GM23248 (cell line): ENCODE data around the gene EPS8. TPM values are rescaled to one million over a fixed set of nuclear protein-coding genes. Genes with fewer than 3 reads are reported as not detected.

ENCODE experiments used
- DNase-seq: peaks from one replicate; pipeline ENCODE4 v3.0.0-alpha.2; 2015
- H2AFZ ChIP-seq: fragments of 200-600 bp; sonication (generic); 2 replicates; pipeline ENCODE4 v1.6.1; 2016; ENCODE audit warnings: antibody characterized with exemption
- H3F3A ChIP-seq: fragments of 200-600 bp; sonication (generic); 2 replicates; pipeline ENCODE4 v1.6.1; 2016; ENCODE audit warnings: mild to moderate bottlenecking, antibody characterized with exemption, mixed run types; ENCODE audit not compliant: insufficient read depth
- H3K27ac ChIP-seq: fragments of 200-600 bp; sonication (generic); 2 replicates; pipeline ENCODE4 v1.5.1; 2016; ENCODE audit warnings: mild to moderate bottlenecking
- H3K27me3 ChIP-seq: fragments of 200-600 bp; sonication (generic); replicated peaks from 2 replicates; pipeline ENCODE4 v1.6.1; 2016; ENCODE audit warnings: mild to moderate bottlenecking; ENCODE audit not compliant: insufficient read depth
- H3K36me3 ChIP-seq: fragments of 200-600 bp; sonication (generic); 2 replicates; pipeline ENCODE4 v1.6.1; 2016; ENCODE audit warnings: low read depth, mild to moderate bottlenecking
- H3K4me1 ChIP-seq: fragments of 200-600 bp; sonication (generic); 2 replicates; pipeline ENCODE4 v1.6.1; 2016; ENCODE audit warnings: mild to moderate bottlenecking; ENCODE audit not compliant: insufficient read depth
- H3K4me2 ChIP-seq: fragments of 200-600 bp; sonication (generic); one replicate; pipeline ENCODE4 v1.6.1; 2016; ENCODE audit warnings: mild to moderate bottlenecking; ENCODE audit not compliant: unreplicated experiment
- H3K4me3 ChIP-seq: fragments of 200-600 bp; sonication (generic); 2 replicates; pipeline ENCODE4 v1.5.1; 2016; ENCODE audit warnings: mild to moderate bottlenecking
- H3K79me2 ChIP-seq: fragments of 200-600 bp; sonication (generic); 2 replicates; pipeline ENCODE4 v1.6.1; 2016; ENCODE audit warnings: mild to moderate bottlenecking; ENCODE audit not compliant: insufficient read depth
- H3K9ac ChIP-seq: fragments of 200-600 bp; sonication (generic); 2 replicates; pipeline ENCODE4 v1.6.1; 2016; ENCODE audit warnings: mild to moderate bottlenecking
- H3K9me2 ChIP-seq: fragments of 200-600 bp; sonication (generic); 2 replicates; pipeline ENCODE4 v1.6.1; 2016; ENCODE audit warnings: mixed run types, mild to moderate bottlenecking, moderate library complexity; ENCODE audit not compliant: insufficient read depth
- H3K9me3 ChIP-seq: fragments of 200-600 bp; sonication (generic); one replicate; pipeline ENCODE4 v1.6.1; 2017; ENCODE audit warnings: low read depth
- H4K20me1 ChIP-seq: fragments of 200-600 bp; sonication (generic); 2 replicates; pipeline ENCODE4 v1.6.0; 2016; ENCODE audit not compliant: insufficient read depth
- EZH2 ChIP-seq: fragments of 200-600 bp; sonication (generic); IDR thresholded peaks from 2 replicates; pipeline ENCODE4 v1.6.1; 2018; ENCODE audit warnings: antibody characterized with exemption, mild to moderate bottlenecking; ENCODE audit not compliant: insufficient read depth, poor library complexity, severe bottlenecking
- EZH2phosphoT487 ChIP-seq: fragments of 200-600 bp; sonication (generic); IDR thresholded peaks from 2 replicates; pipeline ENCODE4 v1.6.1; 2018; ENCODE audit warnings: antibody characterized with exemption, moderate library complexity, mild to moderate bottlenecking, low read depth; ENCODE audit not compliant: insufficient read depth
- WGBS, 2 experiments: methylation state at CpG; one replicate each; pipeline ENCODE4 v1.1.6; 2015 to 2017; ENCODE audit warnings: low lambda C conversion rate in 2 of 2, low coverage in 1 of 2; ENCODE audit errors: missing lambda C conversion rate in 2 of 2; 5-methylcytosine and 5-hydroxymethylcytosine counted together
- in situ Hi-C: fragments of 300-500 bp; cut with MboI; formaldehyde crosslinking; loops from 2 replicates; pipeline ENCODE4 v1.15.0; 2020
- polyA plus RNA-seq: library from polyadenylated mRNA; unstranded; fragments of >200 nt; fragmentation: Nextera tagmentation; extraction: Ambion mirVana; gene quantifications from 2 replicates; pipeline ENCODE4 v1.2.1, GENCODE V29; 2016
- total RNA-seq: library from RNA; depleted of rRNA; stranded (reverse); fragments of >200 nt; shearing (Covaris generic); gene quantifications from 2 replicates; pipeline ENCODE4 v1.2.3, GENCODE V29; 2014; rRNA removed

Gene EPS8
- total RNA-seq (107 and 123 TPM in 2 replicates), polyA plus RNA-seq (100 and 103 TPM in 2 replicates)

DNA sequence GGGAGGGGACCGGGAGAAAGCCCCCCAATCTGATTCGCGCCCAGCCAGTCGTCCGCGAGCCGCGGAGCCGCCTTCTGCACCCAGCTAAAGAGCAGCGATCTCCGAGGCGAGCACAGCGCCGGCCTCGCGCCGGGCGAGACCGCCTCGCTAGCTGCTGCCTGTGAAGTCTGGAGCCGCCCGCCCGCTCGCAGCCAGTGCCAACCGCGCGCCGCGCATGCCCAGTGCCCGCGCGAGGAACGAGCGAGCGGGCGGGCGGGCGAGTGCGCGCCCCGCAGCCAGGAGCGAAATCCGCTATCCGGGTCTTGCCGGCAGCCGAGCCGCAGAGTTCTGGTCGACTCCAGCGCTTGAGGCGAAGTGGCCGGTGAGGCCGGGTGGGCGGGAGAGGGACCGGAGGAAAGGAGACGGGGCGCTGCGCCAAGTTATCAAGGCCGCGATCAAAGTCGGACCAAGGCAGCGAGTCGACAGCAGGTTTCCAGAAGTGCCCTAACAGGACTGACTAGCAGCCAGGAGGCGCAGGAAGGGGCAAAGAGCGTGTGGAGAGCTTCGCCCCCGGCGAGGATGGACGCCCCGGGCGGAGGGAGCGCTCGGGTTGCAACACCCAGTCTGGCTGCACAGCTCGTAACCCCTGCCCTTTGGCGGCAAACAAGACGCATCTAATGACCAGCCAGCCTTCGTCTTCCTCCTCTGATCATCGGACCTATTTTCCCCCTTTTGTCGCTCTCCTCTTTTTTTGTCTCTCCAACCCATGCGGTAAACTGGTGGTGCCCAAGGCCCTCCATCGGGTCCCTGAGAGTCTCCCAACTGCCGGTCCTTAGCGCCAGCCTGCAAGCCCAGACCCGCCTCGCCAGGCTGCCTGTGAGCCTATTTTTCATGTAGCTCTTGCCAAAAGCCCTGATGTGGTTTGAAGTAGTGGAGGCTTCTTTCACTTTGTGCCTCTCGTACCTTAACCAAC is at the start of gene EPS8:
TSS of gene EPS8 (minus strand) at position 169 of the 952 bp plus-strand sequence. CDS start 106,437 bp downstream, outside the sequence.
- Histone ChIP-seq H3F3A (peaks cover 23% of the 10 kb centered on the region), H3K4me3 (peak within 1 kb of the TSS; percentile 98), H3K9me2 (no peaks in the 10 kb centered on the region), H3K4me2 (peak within 1 kb of the TSS; percentile 95), H3K27ac (peak within 1 kb of the TSS; percentile 73), H3K27me3 (no peaks in the 10 kb centered on the region), H2AFZ (peak within 1 kb of the TSS; percentile 91), H3K9me3 (no peaks in the 10 kb centered on the region), H3K9ac (peak within 1 kb of the TSS; percentile 92), H4K20me1 (no peaks in the 10 kb centered on the region), H3K36me3 (0 out of 2 replicates have a peak, but pooled peaks cover 12% of the 10 kb centered on the region), H3K4me1 (peaks cover 23% of the 10 kb centered on the region), H3K79me2 (peaks cover 56% of the 10 kb centered on the region)
- DNase-seq = peak; percentile 95
- no peak for TF ChIP-seq EZH2phosphoT487
- no peak for TF ChIP-seq EZH2
- in situ Hi-C loops = no loop called here
- WGBS, 2 experiments = 1% methylated on average over 61 to 62 of the region's 85 CpGs

DNA sequence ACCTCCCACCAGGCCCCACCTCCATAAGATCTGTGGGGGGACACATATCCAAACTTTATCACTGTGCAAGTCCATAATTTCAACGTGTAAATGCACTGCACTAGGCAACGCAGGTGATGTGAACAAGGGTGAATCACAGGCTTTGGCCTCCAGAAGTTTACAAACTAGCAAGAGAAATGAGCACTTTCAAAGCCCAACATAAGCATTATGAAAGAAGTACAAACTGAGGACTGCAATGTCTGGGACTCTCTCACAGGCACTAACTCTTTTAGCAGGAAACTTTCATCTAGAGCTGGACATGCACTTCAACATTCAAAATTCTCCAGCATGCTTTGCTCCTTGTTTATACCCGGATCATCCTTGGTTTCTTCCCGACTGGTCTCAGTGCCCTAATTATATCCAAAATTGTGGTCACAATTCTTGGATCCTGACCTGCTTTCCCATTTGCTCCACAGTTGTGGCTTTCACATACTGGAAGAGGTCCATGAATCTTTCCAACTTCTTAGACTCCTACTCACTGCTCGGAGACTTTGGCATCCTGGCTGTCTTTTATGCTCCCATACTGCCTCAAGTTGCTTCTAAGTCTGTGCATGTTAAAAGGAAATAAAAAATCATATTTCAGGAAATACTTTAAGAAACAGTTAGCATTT is 48.1 kb upstream of the EPS8 start:
- WGBS, 2 experiments = 23 to 24% methylated on average over 5 of the region's 5 CpGs
- H3F3A ChIP-seq = peaks cover 24% of the 10 kb centered on the region
- no peaks in the 10 kb centered on the region for H4K20me1 ChIP-seq
- H2AFZ ChIP-seq = peak overlapping the region; percentile 68
- H3K4me3 ChIP-seq = peak overlapping the region; percentile 17; the same call in 1 of the 2 replicates
- no peaks in the 10 kb centered on the region for H3K79me2 ChIP-seq
- peak overlapping the region; percentile 74 for H3K27ac ChIP-seq
- peak; percentile 77 for DNase-seq
- no peaks in the 10 kb centered on the region for H3K9me3 ChIP-seq
- TF ChIP-seq EZH2phosphoT487 (no peak), EZH2 (no peak)
- no peaks in the 10 kb centered on the region for H3K9me2 ChIP-seq
- H3K4me1 ChIP-seq = peaks cover 34% of the 10 kb centered on the region
- H3K27me3 ChIP-seq = no peaks in the 10 kb centered on the region
- H3K36me3 ChIP-seq = no peaks in the 10 kb centered on the region
- H3K4me2 ChIP-seq = peak overlapping the region; percentile 55
- peak overlapping the region; percentile 52 for H3K9ac ChIP-seq
- in situ Hi-C loops = no loop called here

- no peaks in the 10 kb centered on the region for H3K27me3 ChIP-seq
Measured at GRCh38 chr12:15834575-15834974, 45.4 kb upstream of the EPS8 start.

DNA sequence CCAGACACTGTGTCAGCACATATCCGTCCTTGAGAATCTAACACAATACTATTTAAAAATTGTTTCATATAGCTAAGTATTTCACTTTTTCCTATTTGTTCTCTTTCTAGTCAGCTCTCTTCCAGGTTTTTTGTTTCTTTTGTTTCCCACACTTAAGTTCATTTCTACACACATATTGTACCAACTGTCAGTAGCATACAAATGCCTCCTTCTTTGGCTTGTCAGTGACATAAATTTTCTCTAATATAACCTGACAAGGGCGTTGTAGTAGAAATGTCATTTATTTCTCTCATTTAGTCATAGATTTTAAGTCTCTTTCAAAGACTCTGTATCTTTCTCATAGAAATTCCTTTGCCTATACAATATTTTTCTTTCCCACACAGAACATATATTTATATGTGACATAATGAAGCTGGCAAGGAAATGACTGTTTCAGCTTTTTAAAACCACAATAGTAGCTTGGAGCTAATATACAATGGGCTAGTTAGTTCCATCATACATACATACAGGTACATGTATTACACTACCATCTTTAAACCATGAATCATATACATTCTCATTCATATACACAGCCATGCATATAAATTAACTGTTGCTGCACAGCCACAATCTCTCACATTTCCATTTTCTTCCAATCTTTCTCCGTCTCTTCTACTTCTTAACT is 42.3 kb upstream of the EPS8 start:
- H3K9ac ChIP-seq = no peak overlapping the region; the same call in 1 of the 2 replicates
- no peak overlapping the region for H3K4me2 ChIP-seq
- no peaks in the 10 kb centered on the region for H3K36me3 ChIP-seq
- DNase-seq = no peak
- H3K4me1 ChIP-seq = peaks cover 35% of the 10 kb centered on the region
- H3K27me3 ChIP-seq = no peaks in the 10 kb centered on the region
- no peak overlapping the region for H3K4me3 ChIP-seq
- H3K27ac ChIP-seq = peak overlapping the region; percentile 90
- peaks cover 28% of the 10 kb centered on the region for H3F3A ChIP-seq
- in situ Hi-C loops = no loop called here
- H3K9me3 ChIP-seq = no peaks in the 10 kb centered on the region
- no peaks in the 10 kb centered on the region for H3K79me2 ChIP-seq
- 97 to 98% methylated on average over 3 of the region's 3 CpGs for WGBS, 2 experiments
- TF ChIP-seq EZH2phosphoT487 (no peak), EZH2 (no peak)
- H4K20me1 ChIP-seq = no peaks in the 10 kb centered on the region
- no peak overlapping the region for H2AFZ ChIP-seq
- no peaks in the 10 kb centered on the region for H3K9me2 ChIP-seq

More at GRCh38 chr12:15834575-15834974, 45.4 kb upstream of the EPS8 start:
- Histone ChIP-seq H2AFZ (0 out of 2 replicates have a peak overlapping the region, but pooled peaks have one; percentile 47), H3K27ac (no peak overlapping the region; the same call in 1 of the 2 replicates), H3K79me2 (no peaks in the 10 kb centered on the region), H3K4me3 (no peak overlapping the region), H4K20me1 (no peaks in the 10 kb centered on the region), H3K4me1 (peaks cover 49% of the 10 kb centered on the region), H3K4me2 (no peak overlapping the region), H3K9ac (no peak overlapping the region), H3K9me2 (no peaks in the 10 kb centered on the region), H3F3A (peaks cover 45% of the 10 kb centered on the region), H3K9me3 (no peaks in the 10 kb centered on the region), H3K36me3 (no peaks in the 10 kb centered on the region)
- 51 to 63% methylated on average over 4 of the region's 4 CpGs for WGBS, 2 experiments
- in situ Hi-C loops = no loop called here
- DNase-seq = peak; percentile 45
- TF ChIP-seq EZH2 (no peak), EZH2phosphoT487 (no peak)
